K562 (cell line): ENCODE data around the gene IQUB. TPM values are rescaled to one million over a fixed set of nuclear protein-coding genes. Genes with fewer than 3 reads are reported as not detected.
A peak's percentile ranks its signal among the peaks of the same experiment; 100 is the strongest.

Experiments
- CREB5 ChIP-seq: fragments of 250-450 bp; sonication (Bioruptor Pico); IDR thresholded peaks from 2 replicates; pipeline ENCODE4 v1.5.0; 2020; ENCODE audit warnings: mild to moderate bottlenecking
- E2F1 ChIP-seq: sonication (generic); formaldehyde crosslinking; IDR thresholded peaks from 2 replicates; pipeline ENCODE4 v1.8.1; 2023; ENCODE audit warnings: mild to moderate bottlenecking, missing genetic modification reagents, moderate library complexity
- EP300 ChIP-seq: IDR thresholded peaks from 2 replicates; pipeline ENCODE4 v1.6.1; 2012; ENCODE audit warnings: low read length, improper control_type of control experiment
- ERF ChIP-seq: fragments of 450-650 bp; formaldehyde crosslinking; IDR thresholded peaks from 2 replicates; pipeline ENCODE4 v1.4.0; 2020; ENCODE audit warnings: mild to moderate bottlenecking, mixed read lengths
- EWSR1 ChIP-seq: fragments of 450-650 bp; IDR thresholded peaks from 2 replicates; pipeline ENCODE4 v1.6.1; 2018; ENCODE audit warnings: borderline replicate concordance, mild to moderate bottlenecking, low read depth, moderate library complexity; ENCODE audit not compliant: partially characterized antibody
- HOXB6 ChIP-seq: fragments of 250-450 bp; sonication (Bioruptor Pico); IDR thresholded peaks from 2 replicates; pipeline ENCODE4 v1.5.1; 2022; ENCODE audit warnings: mild to moderate bottlenecking, borderline replicate concordance
- KAT2B ChIP-seq: IDR thresholded peaks from one replicate; pipeline ENCODE4 v1.6.1; 2012; ENCODE audit warnings: low read depth, mild to moderate bottlenecking, control low read depth, inconsistent platforms, low read length, moderate library complexity
- MITF ChIP-seq: IDR thresholded peaks from 2 replicates; pipeline ENCODE4 v1.6.1; 2014; ENCODE audit warnings: antibody characterized with exemption
- NBN ChIP-seq: fragments of 450-650 bp; IDR thresholded peaks from 2 replicates; pipeline ENCODE4 v1.6.1; 2016; ENCODE audit warnings: low read depth, mild to moderate bottlenecking
- NONO ChIP-seq, 2 experiments: fragments of 200-400 bp in 1 of 2; fragments of 450-650 bp in 1 of 2; formaldehyde crosslinking in 1 of 2; IDR thresholded peaks; 2 replicates each; pipeline ENCODE4 v1.6.1; 2017; ENCODE audit warnings: low read depth in 2 of 2, mild to moderate bottlenecking in 2 of 2, moderate library complexity in 2 of 2, low read length in 1 of 2
- NR2C1 ChIP-seq, 2 experiments: fragments of 450-650 bp; IDR thresholded peaks; 2 replicates each; pipeline ENCODE4 v1.6.1; 2017; ENCODE audit warnings: mild to moderate bottlenecking in 2 of 2, antibody characterized with exemption in 1 of 2, inconsistent platforms in 1 of 2, missing compliant biosample characterization in 1 of 2, missing genetic modification characterization in 1 of 2
- NR2C2 ChIP-seq, 2 experiments: fragments of 200-800 bp in 1 of 2; sonication (Bioruptor generic) in 1 of 2; sonication (generic) in 1 of 2; formaldehyde crosslinking in 1 of 2; IDR thresholded peaks; 2 replicates each; pipeline versions ENCODE4 v1.6.1 to v1.8.0; 2016 to 2022; ENCODE audit warnings: mild to moderate bottlenecking in 1 of 2, missing compliant biosample characterization in 1 of 2, missing genetic modification characterization in 1 of 2, missing genetic modification reagents in 1 of 2
- PHTF2 ChIP-seq: fragments of 250-450 bp; sonication (Bioruptor Pico); IDR thresholded peaks from 2 replicates; pipeline ENCODE4 v1.5.0; 2021; ENCODE audit warnings: mild to moderate bottlenecking
- POLR3G ChIP-seq: IDR thresholded peaks from 2 replicates; pipeline ENCODE4 v1.6.1; 2011; ENCODE audit not compliant: insufficient read length, insufficient replicate concordance; ENCODE audit errors: extremely low read depth
- TAL1 ChIP-seq: fragments of 450-650 bp; IDR thresholded peaks from 2 replicates; pipeline ENCODE4 v1.6.1; 2016; ENCODE audit warnings: mild to moderate bottlenecking
- TCF7 ChIP-seq: sonication (generic); IDR thresholded peaks from 2 replicates; pipeline ENCODE4 v1.6.1; 2016; ENCODE audit warnings: antibody characterized with exemption, borderline replicate concordance
- TOE1 ChIP-seq, 2 experiments: fragments of 450-650 bp in 1 of 2; sonication (generic) in 1 of 2; formaldehyde crosslinking in 1 of 2; IDR thresholded peaks; 2 replicates each; pipeline versions ENCODE4 v1.7.1 to v1.8.0; 2016 to 2022; ENCODE audit warnings: borderline replicate concordance in 2 of 2, mild to moderate bottlenecking in 2 of 2, antibody characterized with exemption in 1 of 2, inconsistent platforms in 1 of 2, low read depth in 1 of 2, missing genetic modification reagents in 1 of 2, moderate library complexity in 1 of 2
- ZNF165 ChIP-seq: fragments of 250-450 bp; sonication (Bioruptor Pico); IDR thresholded peaks from 2 replicates; pipeline ENCODE4 v1.4.0; 2020; ENCODE audit warnings: borderline replicate concordance
- ZNF76 ChIP-seq: fragments of 250-450 bp; sonication (Bioruptor Pico); IDR thresholded peaks from 2 replicates; pipeline ENCODE4 v1.4.0; 2020; ENCODE audit warnings: mild to moderate bottlenecking, moderate library complexity, borderline replicate concordance
- polyA plus RNA-seq, 8 experiments: library from polyadenylated mRNA; depleted of rRNA in 4 of 8; stranded (reverse) in 5 of 8; unstranded in 3 of 8; fragments of >200 nt; fragmentation: Nextera tagmentation in 2 of 8; fragmentation: Illumina TruSeq in 1 of 8; extraction: Ambion mirVana in 2 of 8; extraction: Trizol in 1 of 8; gene quantifications; 2 replicates each; pipeline versions ENCODE4 v1.2.1 to v1.2.3, GENCODE V29; 2011 to 2014; ENCODE audit warnings: inconsistent platforms in 1 of 8, missing spikeins in 1 of 8
- total RNA-seq, 7 experiments: library from RNA; depleted of rRNA in 6 of 7; stranded (reverse); fragments of >200 nt in 6 of 7; fragmentation: Illumina TruSeq in 2 of 7; extraction: Trizol in 2 of 7; gene quantifications; 2 replicates each; pipeline versions ENCODE4 v1.2.1 to v1.2.3, GENCODE V29; 2011 to 2021; ENCODE audit warnings: low replicate concordance in 1 of 7

IQUB gene
- total and polyA plus RNA-seq, 9 of the 15 experiments (the other 6 are each of a cell fraction or from before 2014, with no cell fraction given), result 0.62 to 2.6 (median 1.4) TPM

GRCh38 chr7:123499211-123499970 lies 35.0 kb downstream of the IQUB start (continued):
- TF ChIP-seq MITF, result no peak
- peak; percentile 86; the same call in 1 of the 2 replicates for TF ChIP-seq PHTF2 (CRISPR knock-in tag)
- TF ChIP-seq NONO (IDR thresholded peaks at IDR 0.05; ENCODE audit: low read depth in 2 of 2, low read length in 1 of 2), result no peak
- no peak for TF ChIP-seq TOE1 (IDR thresholded peaks at IDR 0.05; ENCODE audit: borderline replicate concordance)
- TF ChIP-seq TOE1 (CRISPR knock-in tag; IDR thresholded peaks at IDR 0.05; ENCODE audit: borderline replicate concordance, low read depth), result no peak
- TF ChIP-seq TCF7, result no peak
- TF ChIP-seq E2F1 (CRISPR knock-in tag), result no peak
- no peak for TF ChIP-seq NR2C1 (IDR thresholded peaks at IDR 0.05)
- TF ChIP-seq NR2C1 (tag; IDR thresholded peaks at IDR 0.05), result peak; percentile 92
- TF ChIP-seq ZNF76, result peak; percentile 98
- peak; percentile 98 for TF ChIP-seq ZNF165 (CRISPR knock-in tag)
- TF ChIP-seq TAL1, result no peak
- no peak for TF ChIP-seq POLR3G
- TF ChIP-seq ERF (CRISPR knock-in tag), result peak; percentile 98
- no peak for TF ChIP-seq EWSR1
- TF ChIP-seq CREB5 (CRISPR knock-in tag), result peak; percentile 93
- no peak for TF ChIP-seq NR2C2 (CRISPR knock-in tag; IDR thresholded peaks at IDR 0.05)
- peak; percentile 67 for TF ChIP-seq NR2C2 (tag; IDR thresholded peaks at IDR 0.05)
- no peak for TF ChIP-seq KAT2B
- TF ChIP-seq NBN, result no peak
- no peak for TF ChIP-seq EP300
- peak; percentile 74; the same call in 1 of the 2 replicates for TF ChIP-seq HOXB6 (CRISPR knock-in tag)
